Measurements from ENCODE around the gene MSANTD7. TPM values are rescaled to one million over a fixed set of nuclear protein-coding genes. Genes with fewer than 3 reads are reported as not detected.

Gene MSANTD7
- total and polyA plus RNA-seq, 9 of the 15 experiments (the other 6 are each of a cell fraction or from before 2014, with no cell fraction given): 5.2 to 27.3 (median 23.6) TPM

- H3K4me2 ChIP-seq (ENCODE audit: insufficient read depth, low read length): no peak overlapping the region
- in situ Hi-C loops (cut with MboI) (no loop called here), intact Hi-C loops (cut with micrococcal nuclease) (loop anchor here (2.0 kb wide), 1 partner anchor 285 kb away; no protein-coding TSS in a partner anchor)
- 11% methylated on average over 6 of the region's 6 CpGs for WGBS (ENCODE audit: insufficient coverage, low coverage, missing lambda C conversion rate)
- CTCF ChIA-PET (ENCODE audit: low intra/inter-chr PET ratio): no interaction called here
- ATAC-seq (no peak), DNase-seq (ENCODE audit: extremely low read depth in 1 of 4, low spot score in 3 of 4) (no peak), FAIRE-seq (no peak)
- TF ChIP-seq ZNF311 (CRISPR knock-in tag; IDR thresholded peaks at IDR 0.05) (no peak), MYNN (IDR thresholded peaks at IDR 0.05) (no peak), MYNN (CRISPR knock-in tag; IDR thresholded peaks at IDR 0.05) (no peak), HDAC1 (IDR thresholded peaks at IDR 0.05) (no peak), PATZ1 (CRISPR knock-in tag; IDR thresholded peaks at IDR 0.05; ENCODE audit: borderline replicate concordance) (no peak), ARID3B (CRISPR knock-in tag; IDR thresholded peaks at IDR 0.05; ENCODE audit: borderline replicate concordance) (no peak), ZNF395 (CRISPR knock-in tag; IDR thresholded peaks at IDR 0.05) (no peak), C11orf30 (IDR thresholded peaks at IDR 0.05; ENCODE audit: low read depth) (no peak), ZNF175 (CRISPR knock-in tag; IDR thresholded peaks at IDR 0.05; ENCODE audit: low read depth) (no peak), TRIM28 (IDR thresholded peaks at IDR 0.05) (no peak), NCOA2 (IDR thresholded peaks at IDR 0.05; ENCODE audit: partially characterized antibody in 2 of 2) (no peak), FOXJ3 (CRISPR knock-in tag; IDR thresholded peaks at IDR 0.05) (no peak), CBX2 (IDR thresholded peaks at IDR 0.05; ENCODE audit: insufficient read depth, low read length, poor library complexity, severe bottlenecking) (no peak)
- no peak overlapping the region for H2AFZ ChIP-seq (ENCODE audit: low read depth, low read length)
- no peak overlapping the region for H3K4me3 ChIP-seq
- no peaks in the 10 kb centered on the region for H3K9me3 ChIP-seq (replicated peaks; ENCODE audit: control insufficient read depth, insufficient read depth, low read depth, low read length)
- no TSS peak for BruUV-seq (replicated peaks)
- no peaks in the 10 kb centered on the region for H3K79me2 ChIP-seq (ENCODE audit: control insufficient read depth, insufficient read depth, low read length)
- H3K27ac ChIP-seq (ENCODE audit: extremely low read depth, low read depth, low read length): no peak overlapping the region
- no peak overlapping the region for H3K9ac ChIP-seq (ENCODE audit: insufficient read depth in 1 of 2, low read depth in 2 of 2, low read length in 2 of 2)
- H3K36me3 ChIP-seq (ENCODE audit: control insufficient read depth, insufficient read depth, low read length): no peaks in the 10 kb centered on the region
- no peaks in the 10 kb centered on the region for H3K9me1 ChIP-seq (ENCODE audit: control insufficient read depth, insufficient read depth, low read length)
- no peaks in the 10 kb centered on the region for H4K20me1 ChIP-seq (replicated peaks; ENCODE audit: control insufficient read depth, insufficient read depth, low read length)
- peaks cover 8 to 9% of the 10 kb centered on the region in 2 experiments; a peak in 4 of 5 replicates for H3K27me3 ChIP-seq (ENCODE audit: control insufficient read depth in 2 of 2, insufficient read depth in 2 of 2, low read length in 2 of 2)
- POLR2A ChIA-PET: no interaction called here
- H3K4me1 ChIP-seq (replicated peaks in 1 of 2; ENCODE audit: control insufficient read depth in 2 of 2, insufficient read depth in 2 of 2, low read length in 2 of 2): no peaks in the 10 kb centered on the region; a peak in 1 of 5 replicates
Observed at GRCh38 chr10:14821635-14822375, 16.3 kb upstream of the MSANTD7 start.

Data from K562 (cell line).